TTC549 (cell line): ENCODE results near the gene TRAF2.

Experiments used
- FAIRE-seq: peaks from 2 replicates; lab custom pipeline; 2012; peaks lifted over from hg19 to GRCh38; lab: Jason Lieb, UNC

The TRAF2 gene

GRCh38 chr9:136847088-136847825, 39.1 kb upstream of the TRAF2 start:
- no peak for FAIRE-seq

- no peak for FAIRE-seq
Measured at GRCh38 chr9:136847826-136848392, 38.4 kb upstream of the TRAF2 start.

- FAIRE-seq: no peak
Measured at GRCh38 chr9:136848393-136849037, 37.8 kb upstream of the TRAF2 start.

- peak; percentile 95 for FAIRE-seq
Measured at GRCh38 chr9:136849038-136849959, 37.0 kb upstream of the TRAF2 start, which contains the start of gene PHPT1. Gene PHPT1, plus strand, starts transcription at chr9:136849409. Its CDS starts 22 bp downstream, at chr9:136849431.

DNA sequence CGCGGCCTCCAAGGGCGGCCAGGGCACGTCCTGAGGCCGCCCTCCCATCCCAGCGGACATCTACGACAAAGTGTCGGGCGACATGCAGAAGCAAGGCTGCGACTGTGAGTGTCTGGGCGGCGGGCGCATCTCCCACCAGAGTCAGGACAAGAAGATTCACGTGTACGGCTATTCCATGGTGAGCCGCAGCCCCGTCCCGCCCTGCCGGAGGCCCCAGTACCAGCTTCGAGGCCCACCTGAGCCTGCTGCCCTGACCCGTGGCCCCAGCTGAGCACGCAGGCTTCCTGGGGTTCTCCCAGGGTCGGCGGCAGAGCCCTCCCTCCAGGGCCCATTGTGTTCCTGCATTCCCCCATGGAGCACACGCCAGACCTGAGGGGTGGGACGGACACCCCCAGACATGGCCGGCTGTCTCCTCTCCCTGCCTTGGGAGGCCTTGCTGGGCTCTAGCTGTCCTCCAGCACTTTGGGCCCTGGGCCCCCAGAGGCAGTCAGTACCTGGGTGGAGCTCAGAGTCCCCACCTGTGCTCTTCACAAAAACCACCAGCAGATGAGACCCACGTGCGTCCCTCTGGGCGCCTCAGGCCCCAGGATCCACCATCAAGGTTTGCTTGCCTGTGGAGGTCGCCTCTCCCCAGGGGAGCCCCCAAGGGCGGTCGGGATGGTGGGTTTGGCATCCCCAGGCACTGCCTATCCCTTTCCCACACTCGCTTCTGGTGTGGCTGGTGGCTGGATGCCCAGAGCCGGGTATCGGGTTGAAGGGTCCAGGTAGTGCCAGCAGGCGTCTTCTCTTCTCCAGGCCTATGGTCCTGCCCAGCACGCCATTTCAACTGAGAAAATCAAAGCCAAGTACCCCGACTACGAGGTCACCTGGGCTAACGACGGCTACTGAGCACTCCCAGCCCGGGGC, 36.1 kb upstream of the TRAF2 start:
- no peak for FAIRE-seq

GRCh38 chr9:136850866-136851775, 35.2 kb upstream of the TRAF2 start:
- FAIRE-seq: no peak

DNA sequence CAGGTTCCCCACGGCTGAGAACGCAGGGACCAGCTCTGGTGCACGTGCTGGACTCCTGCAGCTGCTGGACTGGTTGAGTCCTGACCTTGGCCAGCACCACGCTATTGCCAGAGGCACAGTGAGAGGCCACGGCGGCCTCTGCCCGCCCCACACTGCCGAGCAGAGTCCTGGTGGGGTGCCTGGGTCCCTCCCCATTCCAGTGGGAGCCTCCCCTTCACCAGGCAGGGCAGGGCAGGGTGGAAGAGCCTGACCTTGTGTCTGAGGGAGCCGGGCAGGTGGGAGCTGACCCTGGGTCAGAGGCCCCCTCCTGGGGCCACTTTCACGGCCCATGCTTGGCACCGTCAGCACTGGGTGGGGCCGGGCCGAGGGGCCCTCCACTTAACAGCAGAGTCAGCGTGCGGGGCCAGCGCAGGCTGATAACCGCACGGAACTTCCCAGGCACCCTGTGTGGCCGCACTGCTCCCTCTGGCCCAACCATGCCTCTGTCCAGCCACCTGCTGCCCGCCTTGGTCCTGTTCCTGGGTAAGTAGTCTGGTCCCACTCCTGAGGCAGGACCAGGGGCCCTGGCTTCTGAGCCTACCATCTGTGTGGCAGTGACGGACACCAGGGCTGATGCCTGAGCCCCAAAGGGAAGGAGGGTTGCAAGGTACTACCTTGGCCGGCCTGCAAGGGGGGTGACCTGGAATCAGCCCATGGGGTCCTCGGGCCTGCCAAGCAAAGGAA, 34.2 kb upstream of the TRAF2 start, which contains the start of gene MAMDC4:
MAMDC4 (plus strand) TSS at position 406 of the 723 bp plus-strand sequence; CDS start at position 477, 71 bp downstream.
- no peak for FAIRE-seq

DNA sequence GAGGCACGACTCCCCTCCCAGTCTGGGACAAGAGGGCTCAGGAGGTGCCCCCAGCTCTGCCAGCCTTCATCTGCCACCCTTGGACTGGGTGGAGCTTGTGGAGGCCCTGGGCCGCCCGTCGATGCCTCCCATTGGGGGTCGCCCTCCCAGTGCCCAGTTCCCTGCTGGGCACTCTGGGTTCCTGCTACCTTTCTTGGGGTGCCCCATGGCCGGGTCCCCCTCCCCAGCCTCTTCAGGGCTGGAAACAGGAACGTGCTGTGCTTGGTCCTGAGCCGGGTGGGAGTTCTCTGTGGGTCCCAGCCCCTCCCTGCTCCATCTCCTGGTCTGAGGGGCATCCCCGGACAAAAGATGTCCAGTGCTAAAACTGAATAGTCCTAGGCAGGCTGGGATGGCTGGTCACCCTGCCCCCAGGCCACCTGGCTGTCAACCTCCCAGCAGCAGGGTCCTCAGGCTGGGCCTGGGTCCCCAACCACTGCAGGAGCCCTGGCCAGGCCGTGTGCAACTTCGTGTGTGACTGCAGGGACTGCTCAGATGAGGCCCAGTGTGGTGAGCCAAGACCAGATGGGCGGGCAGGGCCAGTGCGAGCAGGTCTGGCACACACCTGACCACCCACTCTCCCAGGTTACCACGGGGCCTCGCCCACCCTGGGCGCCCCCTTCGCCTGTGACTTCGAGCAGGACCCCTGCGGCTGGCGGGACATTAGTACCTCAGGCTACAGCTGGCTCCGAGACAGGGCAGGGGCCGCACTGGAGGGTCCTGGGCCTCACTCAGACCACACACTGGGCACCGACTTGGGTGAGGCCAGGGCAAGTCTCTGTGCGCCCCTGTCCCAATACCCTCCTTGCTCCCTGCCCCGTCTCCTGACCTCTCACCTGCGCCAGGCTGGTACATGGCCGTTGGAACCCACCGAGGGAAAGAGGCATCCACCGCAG, 33.4 kb upstream of the TRAF2 start:
- no peak for FAIRE-seq

DNA sequence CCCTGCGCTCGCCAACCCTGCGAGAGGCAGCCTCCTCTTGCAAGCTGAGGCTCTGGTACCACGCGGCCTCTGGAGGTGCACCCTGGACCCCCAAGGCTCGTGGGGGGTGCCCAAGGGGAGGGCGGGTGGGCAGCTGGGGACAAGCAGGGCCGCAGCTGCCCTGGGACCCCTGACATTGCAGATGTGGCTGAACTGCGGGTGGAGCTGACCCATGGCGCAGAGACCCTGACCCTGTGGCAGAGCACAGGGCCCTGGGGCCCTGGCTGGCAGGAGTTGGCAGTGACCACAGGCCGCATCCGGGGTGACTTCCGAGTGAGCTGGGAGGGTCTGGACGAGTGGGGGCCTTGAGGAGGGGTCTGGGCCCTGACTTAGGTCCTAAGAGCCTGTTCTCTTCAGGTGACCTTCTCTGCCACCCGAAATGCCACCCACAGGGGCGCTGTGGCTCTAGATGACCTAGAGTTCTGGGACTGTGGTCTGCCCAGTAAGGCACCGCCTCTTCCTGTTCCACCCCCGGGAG, 32.7 kb upstream of the TRAF2 start:
- no peak for FAIRE-seq

GRCh38 chr9:136854113-136854841, 32.0 kb upstream of the TRAF2 start:
- no peak for FAIRE-seq

GRCh38 chr9:136854842-136855460, 31.4 kb upstream of the TRAF2 start:
- FAIRE-seq: no peak

DNA sequence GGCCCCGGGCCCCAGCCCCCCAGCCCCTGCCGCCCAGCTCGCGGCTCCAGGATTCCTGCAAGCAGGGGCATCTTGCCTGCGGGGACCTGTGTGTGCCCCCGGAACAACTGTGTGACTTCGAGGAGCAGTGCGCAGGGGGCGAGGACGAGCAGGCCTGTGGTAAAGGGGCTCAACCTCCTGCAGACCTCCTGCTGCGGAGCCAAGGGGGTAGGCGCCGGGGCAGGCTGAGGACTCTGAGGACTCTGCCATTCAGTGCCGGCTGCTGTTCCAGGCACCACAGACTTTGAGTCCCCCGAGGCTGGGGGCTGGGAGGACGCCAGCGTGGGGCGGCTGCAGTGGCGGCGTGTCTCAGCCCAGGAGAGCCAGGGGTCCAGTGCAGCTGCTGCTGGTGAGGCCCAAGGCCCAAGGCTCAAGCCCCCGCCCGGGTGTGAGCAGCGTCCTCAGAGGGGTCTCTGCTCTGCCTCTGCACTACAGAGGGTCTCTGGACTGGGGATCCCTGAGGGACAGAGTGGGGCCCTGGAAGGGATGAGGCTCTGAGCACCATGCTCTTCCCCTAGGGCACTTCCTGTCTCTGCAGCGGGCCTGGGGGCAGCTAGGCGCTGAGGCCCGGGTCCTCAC, 30.7 kb upstream of the TRAF2 start:
- FAIRE-seq: no peak

GRCh38 chr9:136856079-136856476, 30.2 kb upstream of the TRAF2 start:
- FAIRE-seq: no peak

DNA sequence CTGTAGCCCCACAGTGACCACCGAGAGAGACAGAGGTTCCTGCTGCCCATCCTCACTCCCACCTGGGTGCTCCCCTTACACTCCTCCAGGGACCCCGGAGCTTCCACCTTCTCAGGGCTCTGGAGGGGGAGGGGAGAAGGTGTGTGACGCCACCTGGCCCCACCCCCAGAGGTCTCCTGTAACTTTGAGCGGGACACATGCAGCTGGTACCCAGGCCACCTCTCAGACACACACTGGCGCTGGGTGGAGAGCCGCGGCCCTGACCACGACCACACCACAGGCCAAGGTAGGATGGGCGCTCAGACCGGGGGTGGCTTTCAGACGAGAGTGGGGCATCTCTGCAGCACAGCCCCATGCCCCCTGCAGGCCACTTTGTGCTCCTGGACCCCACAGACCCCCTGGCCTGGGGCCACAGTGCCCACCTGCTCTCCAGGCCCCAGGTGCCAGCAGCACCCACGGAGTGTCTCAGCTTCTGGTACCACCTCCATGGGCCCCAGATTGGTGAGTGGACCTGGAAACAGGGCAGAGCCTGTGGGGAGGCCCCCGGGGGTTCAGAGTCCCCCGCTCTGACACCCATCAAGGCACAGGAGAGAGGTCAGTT, 29.7 kb upstream of the TRAF2 start:
- no peak for FAIRE-seq

- FAIRE-seq: no peak
Measured at GRCh38 chr9:136857166-136857565, 29.1 kb upstream of the TRAF2 start.
